KOPT-K1 (cell line): ENCODE measurements around the gene PPT2.
"Not testable (repeated sequence)": the region's sequence is repeated elsewhere in the genome, so short reads cannot be mapped to it uniquely, and the experiment has no call there.

Experiments used
- H3K27ac ChIP-seq: fragments of 200-600 bp; sonication (generic); 2 replicates; pipeline ENCODE4 v1.5.1; 2016; ENCODE audit warnings: antibody characterized with exemption, mild to moderate bottlenecking, low read depth, low read length; ENCODE audit not compliant: poor library complexity, severe bottlenecking
- H3K36me3 ChIP-seq: fragments of 200-600 bp; sonication (generic); 2 replicates; pipeline ENCODE4 v1.5.1; 2017; ENCODE audit warnings: antibody characterized with exemption, mild to moderate bottlenecking, low read length, moderate library complexity; ENCODE audit not compliant: insufficient read depth
- H3K9me3 ChIP-seq: fragments of 200-600 bp; sonication (generic); 2 replicates; pipeline ENCODE4 v1.5.1; 2017; ENCODE audit warnings: antibody characterized with exemption, low read length, mild to moderate bottlenecking; ENCODE audit not compliant: insufficient read depth, poor library complexity, severe bottlenecking

PPT2 gene

DNA sequence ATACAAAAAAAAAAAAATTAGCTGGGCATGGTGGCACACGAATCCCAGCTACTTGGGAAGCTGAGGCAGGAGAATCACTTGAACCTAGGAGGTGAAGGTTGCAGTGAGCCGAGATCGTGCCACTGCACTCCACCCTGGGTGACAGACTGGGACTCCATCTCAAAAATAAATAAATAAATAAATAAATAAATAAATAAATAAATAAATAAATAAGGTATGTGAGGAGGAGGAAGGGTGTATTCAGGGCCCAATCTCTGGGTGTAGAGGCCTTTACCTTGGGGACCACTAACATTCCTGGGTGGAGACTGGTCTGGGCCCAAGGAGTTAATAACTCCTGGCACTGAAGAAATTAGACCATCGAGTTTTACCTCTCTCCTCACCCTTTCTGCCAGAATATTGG is 57.5 kb downstream of the PPT2 start:
- not testable (repeated sequence) for H3K9me3 ChIP-seq, H3K36me3 ChIP-seq, H3K27ac ChIP-seq

DNA sequence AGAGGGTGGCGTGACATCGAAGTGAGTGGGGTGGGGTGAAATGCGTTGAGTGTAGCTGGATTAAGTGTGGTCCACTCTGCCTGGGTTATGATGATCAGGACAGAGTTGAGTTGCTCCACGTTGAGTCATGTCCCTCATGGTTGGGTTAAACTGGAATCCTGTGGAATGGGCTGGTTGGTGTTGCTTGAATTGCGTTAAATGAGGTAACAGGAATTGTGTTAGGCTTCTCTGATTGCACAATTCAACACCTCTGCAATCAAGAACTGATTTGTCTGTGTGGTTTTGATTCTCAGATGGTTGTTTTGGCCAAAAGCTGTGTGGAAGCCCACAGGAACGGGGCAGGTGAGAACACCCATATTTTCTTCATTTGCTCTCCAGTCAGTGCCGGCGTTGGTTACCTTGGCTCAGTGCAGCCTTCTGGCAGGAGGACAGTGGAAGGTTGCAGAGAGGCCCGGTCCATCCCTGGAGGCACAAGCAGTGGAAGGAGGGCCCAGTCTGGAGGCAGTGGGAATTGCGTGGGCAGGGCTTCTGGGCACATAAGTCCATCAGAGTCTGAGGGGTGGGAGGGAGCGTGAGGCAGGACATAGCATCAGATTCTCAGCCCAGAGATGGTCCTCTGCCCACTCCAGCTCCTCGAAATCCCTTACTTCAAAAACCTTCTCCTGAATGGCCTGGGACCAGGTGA is 58.3 kb downstream of the PPT2 start:
- H3K9me3 ChIP-seq: no peaks in the 10 kb centered on the region
- H3K27ac ChIP-seq: no peak overlapping the region
- H3K36me3 ChIP-seq: no peaks in the 10 kb centered on the region
